HT1080 (cell line): ENCODE results near the gene IRF2BP2. TPM values are rescaled to one million over a fixed set of nuclear protein-coding genes. Genes with fewer than 3 reads are reported as not detected.

Source experiments
- DNase-seq: peaks from one replicate; pipeline ENCODE4 v3.0.0-alpha.2; 2015; ENCODE audit warnings: low read depth
- total RNA-seq: library from RNA; depleted of rRNA; stranded (reverse); fragments of >200 nt; shearing (Covaris generic); gene quantifications from 2 replicates; pipeline ENCODE4 v1.2.3, GENCODE V29; 2014

Gene IRF2BP2
- total RNA-seq, 1 experiment from 2014 or later, result 69.6 TPM

GRCh38 chr1:234614081-234614489 lies 4.1 kb upstream of the IRF2BP2 start:
- no peak for DNase-seq

GRCh38 chr1:234613128-234613875 lies 3.3 kb upstream of the IRF2BP2 start:
- peak; percentile 57 for DNase-seq

GRCh38 chr1:234612352-234613127 lies 2.6 kb upstream of the IRF2BP2 start:
- DNase-seq, result peak; percentile 99

GRCh38 chr1:234611847-234612351 lies 1.9 kb upstream of the IRF2BP2 start:
- peak; percentile 35 for DNase-seq

GRCh38 chr1:234611225-234611846 lies 1.4 kb upstream of the IRF2BP2 start:
- DNase-seq, result peak; percentile 88

- DNase-seq, result peak; percentile 90
Observed at GRCh38 chr1:234610666-234611224, 767 bp upstream of the IRF2BP2 start.

GRCh38 chr1:234609691-234610042 lies 311 bp downstream of the IRF2BP2 start:
- no peak for DNase-seq

- DNase-seq, result peak; percentile 40
Observed at GRCh38 chr1:234608911-234609690, 877 bp downstream of the IRF2BP2 start.

GRCh38 chr1:234608025-234608910 lies 1.7 kb downstream of the IRF2BP2 start:
- DNase-seq, result peak; percentile 92

GRCh38 chr1:234607109-234608024 lies 2.6 kb downstream of the IRF2BP2 start:
- DNase-seq, result peak; percentile 64

- no peak for DNase-seq
Observed at GRCh38 chr1:234606784-234607108, 3.2 kb downstream of the IRF2BP2 start.

GRCh38 chr1:234605983-234606783 lies 3.8 kb downstream of the IRF2BP2 start:
- DNase-seq, result peak; percentile 70

GRCh38 chr1:234605399-234605982 lies 4.5 kb downstream of the IRF2BP2 start:
- DNase-seq, result no peak

GRCh38 chr1:234604495-234605398 lies 5.2 kb downstream of the IRF2BP2 start:
- DNase-seq, result peak; percentile 38

GRCh38 chr1:234603221-234604204 lies 6.5 kb downstream of the IRF2BP2 start:
- DNase-seq, result peak; percentile 31
